KMS-11 (cell line): ENCODE measurements around the gene HACL1.

ENCODE experiments used
- H2AFZ ChIP-seq: fragments of 200-600 bp; sonication (generic); 2 replicates; pipeline ENCODE4 v1.6.1; 2016; ENCODE audit warnings: antibody characterized with exemption, mixed run types, low read depth
- H3K27ac ChIP-seq: fragments of 200-600 bp; sonication (generic); 2 replicates; pipeline ENCODE4 v1.6.1; 2016; ENCODE audit warnings: mild to moderate bottlenecking, mixed run types
- H3K27me3 ChIP-seq: fragments of 200-600 bp; sonication (generic); 2 replicates; pipeline ENCODE4 v1.6.1; 2017; ENCODE audit warnings: mild to moderate bottlenecking, low read depth, mixed run types, moderate library complexity; ENCODE audit not compliant: insufficient read depth
- H3K36me3 ChIP-seq: fragments of 200-600 bp; sonication (generic); 2 replicates; pipeline ENCODE4 v1.6.1; 2017; ENCODE audit warnings: mild to moderate bottlenecking, mixed run types; ENCODE audit not compliant: insufficient read depth
- H3K4me1 ChIP-seq: fragments of 200-600 bp; sonication (generic); 2 replicates; pipeline ENCODE4 v1.6.1; 2016; ENCODE audit warnings: mild to moderate bottlenecking, low read depth, mixed run types; ENCODE audit not compliant: poor library complexity, severe bottlenecking
- H3K4me2 ChIP-seq: fragments of 200-600 bp; sonication (generic); 2 replicates; pipeline ENCODE4 v1.7.0; 2016; ENCODE audit warnings: mild to moderate bottlenecking, mixed run types
- H3K4me3 ChIP-seq: fragments of 200-600 bp; sonication (generic); IDR thresholded peaks from 2 replicates; pipeline ENCODE4 v1.6.1; 2017; ENCODE audit warnings: low read depth, low read length, mixed read lengths; ENCODE audit not compliant: insufficient read depth
- H3K79me2 ChIP-seq: fragments of 200-600 bp; sonication (generic); 2 replicates; pipeline ENCODE4 v1.6.1; 2016; ENCODE audit warnings: low read depth, mixed run types; ENCODE audit not compliant: insufficient read depth
- H3K9ac ChIP-seq: fragments of 200-600 bp; sonication (generic); 2 replicates; pipeline ENCODE4 v1.6.1; 2016; ENCODE audit warnings: mild to moderate bottlenecking, mixed run types
- H4K20me1 ChIP-seq: fragments of 200-600 bp; sonication (generic); 2 replicates; pipeline ENCODE4 v1.6.1; 2016; ENCODE audit warnings: mild to moderate bottlenecking, mixed run types; ENCODE audit not compliant: insufficient read depth
- CTCF ChIP-seq: fragments of 200-600 bp; sonication (generic); conservative IDR thresholded peaks from 2 replicates; pipeline ENCODE4 v1.6.1; 2017; ENCODE audit warnings: low read depth, mild to moderate bottlenecking, antibody characterized with exemption, low read length, moderate library complexity, mixed read lengths

Gene HACL1

DNA sequence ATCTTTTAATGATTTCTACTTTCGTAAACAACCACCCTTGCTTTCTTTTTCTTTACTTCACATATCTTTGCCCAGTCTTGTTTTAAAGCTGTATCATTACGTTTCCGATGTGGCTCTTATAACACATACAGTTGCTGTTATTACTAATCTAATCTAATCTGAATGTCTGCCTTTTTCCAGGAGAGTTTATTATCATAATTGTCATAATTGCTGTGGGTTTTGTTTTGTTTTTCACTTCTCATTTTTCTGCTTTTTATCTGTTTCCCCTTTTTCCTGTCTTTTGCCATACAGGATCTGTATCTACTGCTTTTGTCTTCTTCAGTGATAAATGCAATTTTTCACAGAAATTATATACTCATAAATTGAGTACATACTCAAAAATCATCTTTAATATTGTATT lies 24.9 kb downstream of the HACL1 start:
- Histone ChIP-seq H3K27me3 (no peaks in the 10 kb centered on the region), H2AFZ (no peak overlapping the region), H3K4me3 (no peak overlapping the region), H3K79me2 (no peaks in the 10 kb centered on the region), H3K27ac (no peak overlapping the region), H3K9ac (no peak overlapping the region), H3K4me1 (no peaks in the 10 kb centered on the region), H3K36me3 (no peaks in the 10 kb centered on the region), H3K4me2 (no peak overlapping the region), H4K20me1 (no peaks in the 10 kb centered on the region)
- TF ChIP-seq CTCF = no peak

DNA sequence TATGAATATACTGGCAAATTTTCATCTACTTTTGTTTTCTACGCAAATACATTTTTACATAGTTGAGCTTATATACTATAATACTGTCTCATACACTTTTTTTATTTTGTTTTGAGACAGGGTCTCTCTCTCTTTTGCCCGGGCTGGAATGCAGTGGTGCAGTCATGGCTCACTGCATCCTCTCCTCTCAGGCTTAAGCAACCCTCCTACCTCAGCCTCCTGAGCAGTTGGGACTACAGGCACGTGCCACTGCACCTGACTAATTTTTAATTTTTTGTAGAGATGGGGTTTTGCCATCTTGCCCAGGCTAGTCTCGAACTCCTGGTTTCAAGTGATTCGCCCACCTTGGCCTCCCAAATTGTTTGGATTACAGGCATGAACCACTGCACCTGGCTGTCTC lies 25.9 kb downstream of the HACL1 start:
- no peaks in the 10 kb centered on the region for H3K36me3 ChIP-seq
- no peaks in the 10 kb centered on the region for H3K79me2 ChIP-seq
- H3K4me3 ChIP-seq = no peak overlapping the region
- TF ChIP-seq CTCF = no peak
- no peaks in the 10 kb centered on the region for H4K20me1 ChIP-seq
- H3K4me2 ChIP-seq = no peak overlapping the region
- no peaks in the 10 kb centered on the region for H3K27me3 ChIP-seq
- no peaks in the 10 kb centered on the region for H3K4me1 ChIP-seq
- no peak overlapping the region for H3K9ac ChIP-seq
- no peak overlapping the region for H3K27ac ChIP-seq
- H2AFZ ChIP-seq = no peak overlapping the region

GRCh38 chr3:15572138-15572537 lies 29.2 kb downstream of the HACL1 start:
- no peak overlapping the region for H3K27ac ChIP-seq
- H3K9ac ChIP-seq = no peak overlapping the region
- H3K4me1 ChIP-seq = no peaks in the 10 kb centered on the region
- TF ChIP-seq CTCF = no peak
- H3K27me3 ChIP-seq = no peaks in the 10 kb centered on the region
- H3K36me3 ChIP-seq = no peaks in the 10 kb centered on the region
- H3K79me2 ChIP-seq = no peaks in the 10 kb centered on the region
- no peak overlapping the region for H3K4me3 ChIP-seq
- H2AFZ ChIP-seq = no peak overlapping the region
- H4K20me1 ChIP-seq = no peaks in the 10 kb centered on the region
- H3K4me2 ChIP-seq = no peak overlapping the region

GRCh38 chr3:15563190-15563589 lies 38.2 kb downstream of the HACL1 start:
- no peak overlapping the region for H3K4me2 ChIP-seq
- H3K4me3 ChIP-seq = no peak overlapping the region
- no peak overlapping the region for H3K27ac ChIP-seq
- H3K9ac ChIP-seq = no peak overlapping the region
- no peak overlapping the region for H2AFZ ChIP-seq
- no peaks in the 10 kb centered on the region for H4K20me1 ChIP-seq
- TF ChIP-seq CTCF = no peak
- no peaks in the 10 kb centered on the region for H3K79me2 ChIP-seq
- H3K36me3 ChIP-seq = no peaks in the 10 kb centered on the region
- no peaks in the 10 kb centered on the region for H3K27me3 ChIP-seq
- H3K4me1 ChIP-seq = no peaks in the 10 kb centered on the region

DNA sequence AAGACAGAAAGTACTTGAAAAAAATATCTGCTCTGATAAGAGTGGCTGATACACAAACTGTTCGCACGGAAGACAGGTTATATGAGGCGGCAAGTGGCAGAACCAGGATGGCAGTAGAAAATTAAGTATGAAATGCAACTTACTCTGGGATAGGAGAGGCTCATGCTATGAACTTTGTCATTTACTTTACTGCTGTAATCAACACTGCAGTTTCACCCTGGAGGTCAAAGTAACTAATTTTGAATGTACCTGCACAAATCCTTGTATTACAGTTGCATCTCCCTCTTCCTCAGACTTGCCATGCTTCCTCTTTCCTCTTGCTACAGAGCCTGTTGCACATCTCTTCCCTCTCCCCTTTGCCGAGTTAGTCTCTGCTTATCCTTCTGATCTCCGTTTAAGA lies 38.8 kb downstream of the HACL1 start:
- H4K20me1 ChIP-seq = no peaks in the 10 kb centered on the region
- no peaks in the 10 kb centered on the region for H3K79me2 ChIP-seq
- no peak overlapping the region for H2AFZ ChIP-seq
- no peak overlapping the region for H3K4me2 ChIP-seq
- no peak overlapping the region for H3K9ac ChIP-seq
- TF ChIP-seq CTCF = no peak
- no peak overlapping the region for H3K4me3 ChIP-seq
- H3K4me1 ChIP-seq = peaks cover 3% of the 10 kb centered on the region
- H3K27me3 ChIP-seq = no peaks in the 10 kb centered on the region
- H3K36me3 ChIP-seq = no peaks in the 10 kb centered on the region
- H3K27ac ChIP-seq = no peak overlapping the region
